Stimulated activated CD8-positive, alpha-beta memory T cell treated with anti-CD3 and anti-CD28 coated beads, Interleukin-2, amount 100 ng/mL, for 48 hours (primary cell): ENCODE results near the gene LRRC25.
A peak's percentile ranks its signal among the peaks of the same experiment; 100 is the strongest.
"Not testable (repeated sequence)": the region's sequence is repeated elsewhere in the genome, so short reads cannot be mapped to it uniquely, and the experiment has no call there.

ENCODE experiments used
- DNase-seq, 2 donors: peaks; one replicate each; pipeline ENCODE4 v3.0.0-alpha.2; 2020; ENCODE audit warnings: low read depth in 2 of 2

The LRRC25 gene

GRCh38 chr19:18405754-18406153 is 8.3 kb upstream of the LRRC25 start:
- not testable (repeated sequence) for DNase-seq

GRCh38 chr19:18402455-18403248 is 5.2 kb upstream of the LRRC25 start:
- not testable (repeated sequence) for DNase-seq

- DNase-seq, result no peak
Observed at GRCh38 chr19:18401580-18402112, 4.2 kb upstream of the LRRC25 start.

GRCh38 chr19:18399008-18399407 is 1.6 kb upstream of the LRRC25 start:
- no peak for DNase-seq

- no peak for DNase-seq
Observed at GRCh38 chr19:18396471-18397241, 766 bp downstream of the LRRC25 start.

GRCh38 chr19:18393836-18394235 is 3.6 kb downstream of the LRRC25 start:
- no peak for DNase-seq

GRCh38 chr19:18392926-18393325 is 4.5 kb downstream of the LRRC25 start:
- DNase-seq, result no peak

GRCh38 chr19:18392417-18392816 is 5.0 kb downstream of the LRRC25 start:
- DNase-seq, result no peak

GRCh38 chr19:18391509-18392075 is 5.8 kb downstream of the LRRC25 start:
- DNase-seq, result no peak

GRCh38 chr19:18390065-18390907 is 7.1 kb downstream of the LRRC25 start:
- DNase-seq, result no peak

- no peak for DNase-seq
Observed at GRCh38 chr19:18389726-18390064, 7.7 kb downstream of the LRRC25 start.

GRCh38 chr19:18388960-18389725 is 8.3 kb downstream of the LRRC25 start:
- no peak for DNase-seq

- peak; percentile 78 to 80 for DNase-seq
Observed at GRCh38 chr19:18388100-18388959, 9.1 kb downstream of the LRRC25 start.

- DNase-seq, result no peak
Observed at GRCh38 chr19:18386543-18387271, 10.7 kb downstream of the LRRC25 start.

GRCh38 chr19:18385675-18386542 is 11.5 kb downstream of the LRRC25 start, which contains the start of gene GDF15:
GDF15 (plus strand) TSS chr19:18386158; CDS start chr19:18386190, 32 bp downstream.
- peak; percentile 20 to 29 for DNase-seq

GRCh38 chr19:18385359-18385674 is 12.1 kb downstream of the LRRC25 start:
- no peak for DNase-seq

- no peak for DNase-seq
Observed at GRCh38 chr19:18384775-18385174, 12.6 kb downstream of the LRRC25 start.

- DNase-seq, result not testable (repeated sequence)
Observed at GRCh38 chr19:18383622-18384021, 13.8 kb downstream of the LRRC25 start.
